Colon (tissue), 2 donors: ENCODE measurements around the gene HAO1.
"Not testable (repeated sequence)": the region's sequence is repeated elsewhere in the genome, so short reads cannot be mapped to it uniquely, and the experiment has no call there.

ENCODE experiments used
- FAIRE-seq: peaks from 2 replicates; lab custom pipeline; 2012; peaks lifted over from hg19 to GRCh38; lab: Jason Lieb, UNC
- donor health status: control.
- donor health status: control.

Gene HAO1

DNA sequence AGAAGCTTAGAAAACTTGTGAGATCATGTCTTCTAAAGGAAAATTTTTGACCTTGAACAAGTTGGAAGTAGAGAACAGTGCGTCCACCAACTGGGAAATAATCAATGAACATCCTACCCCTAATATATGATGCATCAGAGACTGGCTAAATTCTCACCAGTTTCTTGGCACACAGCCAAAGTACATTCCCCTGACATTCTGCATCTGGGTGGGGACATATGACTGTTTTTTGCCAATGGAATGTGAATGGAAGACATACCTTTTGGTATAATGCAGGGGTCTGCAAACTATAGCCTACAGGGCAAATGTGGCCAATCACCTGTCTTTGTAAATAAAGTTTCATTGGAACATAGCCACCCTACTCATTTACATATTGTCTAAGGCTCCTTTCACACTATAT lies 84.7 kb downstream of the HAO1 start:
- no peak for FAIRE-seq

DNA sequence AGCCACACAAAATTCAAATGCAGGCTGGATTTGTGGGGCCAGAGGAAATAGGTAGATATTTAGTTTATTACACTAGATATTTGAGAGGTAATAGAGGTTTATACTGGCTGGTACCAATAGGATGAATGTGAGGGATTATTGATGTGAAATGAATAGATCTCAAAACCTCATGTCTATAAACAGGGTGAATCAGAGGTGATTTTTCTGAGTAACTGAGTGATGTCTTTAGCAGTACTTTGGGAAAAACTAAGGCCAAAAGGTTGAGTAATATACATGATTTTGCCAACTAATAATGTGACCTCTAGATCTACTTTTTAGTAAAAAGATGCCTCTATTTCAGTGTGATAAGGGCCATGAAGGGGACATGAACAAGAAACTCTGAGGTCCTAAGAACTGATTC lies 86.8 kb downstream of the HAO1 start:
- FAIRE-seq: no peak

DNA sequence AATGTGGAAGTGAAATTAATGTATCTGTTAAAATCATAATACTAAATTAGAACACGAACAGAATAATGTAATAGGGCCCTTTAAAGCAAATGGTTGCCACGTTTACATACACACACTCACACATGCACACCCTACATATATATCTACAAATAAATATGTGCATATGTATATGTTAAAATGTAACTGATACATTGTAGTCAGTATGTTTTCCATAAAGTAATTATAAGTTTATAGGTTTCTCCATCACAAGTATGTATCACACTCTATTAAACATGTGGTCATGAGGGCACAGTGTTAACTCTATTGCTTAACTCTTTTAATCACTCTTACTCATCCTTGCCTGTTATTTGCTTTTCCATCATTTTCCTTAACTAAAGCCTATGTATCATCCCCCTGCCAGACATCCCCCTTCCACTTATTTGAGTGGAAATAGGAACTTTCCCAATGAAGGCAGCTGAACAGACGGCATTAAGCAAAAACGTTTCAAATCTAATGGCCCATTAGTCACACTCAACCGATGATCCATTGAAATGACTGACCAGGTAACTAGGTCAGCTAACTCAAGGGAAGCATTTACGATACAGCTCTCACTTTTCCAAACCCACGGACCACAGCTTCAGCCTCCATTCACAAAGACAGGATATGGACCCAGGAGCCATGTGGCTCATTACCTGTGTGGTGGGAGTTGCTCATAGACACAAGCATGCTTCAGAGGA lies 89.3 kb downstream of the HAO1 start:
- FAIRE-seq: no peak

DNA sequence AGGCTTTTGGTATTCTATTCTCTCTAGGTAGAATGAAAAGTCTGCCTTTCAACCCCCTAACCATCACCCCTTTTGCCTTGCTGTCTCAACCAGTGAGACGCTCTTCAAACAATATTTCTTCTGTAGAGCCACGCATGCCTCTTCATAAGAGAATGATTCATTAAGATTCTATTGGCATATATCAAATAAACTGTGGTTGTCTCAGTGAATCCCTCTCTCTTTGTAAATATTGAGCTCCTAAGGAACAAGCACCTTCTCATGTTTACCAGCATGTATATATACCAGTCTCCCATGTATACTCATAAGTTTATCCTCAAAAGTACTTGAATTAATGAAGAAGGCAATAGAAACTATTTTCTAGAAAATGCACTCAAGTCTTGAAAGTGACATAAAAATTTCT lies 90.6 kb downstream of the HAO1 start:
- FAIRE-seq: no peak

DNA sequence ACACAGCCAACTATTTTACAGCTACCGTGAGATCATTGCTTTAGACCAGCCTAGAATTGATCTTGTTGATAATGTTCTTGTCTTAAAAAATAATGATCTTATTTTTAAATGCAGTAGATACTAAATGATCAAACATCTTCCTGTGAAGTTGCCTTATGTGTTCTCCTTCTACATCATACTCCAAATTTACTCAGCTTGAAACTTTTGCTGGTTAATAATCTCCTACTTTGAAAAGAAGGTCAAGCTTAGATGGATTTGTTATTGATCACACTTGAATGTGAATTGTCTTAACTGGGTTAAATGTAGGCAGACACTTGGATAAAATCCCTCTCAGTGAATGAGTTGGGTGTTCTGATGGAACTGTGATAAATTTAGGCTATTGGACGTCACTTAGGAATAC lies 91.9 kb downstream of the HAO1 start:
- no peak for FAIRE-seq

DNA sequence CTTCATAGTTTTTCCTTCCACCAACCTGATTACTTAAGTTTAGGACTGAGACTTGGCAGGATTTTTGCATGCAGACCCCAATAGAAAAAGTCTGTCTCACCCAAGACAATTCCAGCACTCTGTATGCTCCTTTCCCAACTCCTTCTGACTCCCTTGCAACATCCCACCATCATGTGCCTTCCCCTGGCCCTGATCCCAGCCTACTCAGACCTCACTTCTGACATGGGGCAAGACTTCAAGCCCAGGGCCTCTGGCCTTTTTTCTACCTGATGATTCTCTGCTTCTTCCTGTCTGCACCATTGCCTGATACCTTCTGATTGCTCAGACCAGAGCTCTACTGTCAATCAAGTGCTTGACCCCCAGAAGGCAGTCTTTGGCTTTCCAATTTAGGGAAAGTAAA lies 96.6 kb downstream of the HAO1 start:
- FAIRE-seq: no peak

DNA sequence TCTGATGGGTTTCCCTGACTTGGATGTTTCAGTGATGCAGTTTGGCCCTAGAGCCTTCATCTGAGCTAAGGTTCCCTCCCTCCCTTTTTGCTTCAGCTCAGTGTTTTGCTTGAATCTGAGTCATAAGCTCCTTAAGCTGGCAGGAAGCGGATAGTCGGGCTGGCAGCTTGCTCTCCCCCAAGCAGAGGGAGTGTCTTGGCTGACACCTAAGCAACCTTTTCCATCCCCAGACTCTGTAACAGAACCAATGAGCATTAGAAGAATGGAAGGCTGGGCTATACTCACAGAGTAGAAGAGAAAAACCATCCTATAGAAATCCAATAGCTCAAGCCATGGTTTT lies 98.3 kb downstream of the HAO1 start:
- FAIRE-seq: no peak

DNA sequence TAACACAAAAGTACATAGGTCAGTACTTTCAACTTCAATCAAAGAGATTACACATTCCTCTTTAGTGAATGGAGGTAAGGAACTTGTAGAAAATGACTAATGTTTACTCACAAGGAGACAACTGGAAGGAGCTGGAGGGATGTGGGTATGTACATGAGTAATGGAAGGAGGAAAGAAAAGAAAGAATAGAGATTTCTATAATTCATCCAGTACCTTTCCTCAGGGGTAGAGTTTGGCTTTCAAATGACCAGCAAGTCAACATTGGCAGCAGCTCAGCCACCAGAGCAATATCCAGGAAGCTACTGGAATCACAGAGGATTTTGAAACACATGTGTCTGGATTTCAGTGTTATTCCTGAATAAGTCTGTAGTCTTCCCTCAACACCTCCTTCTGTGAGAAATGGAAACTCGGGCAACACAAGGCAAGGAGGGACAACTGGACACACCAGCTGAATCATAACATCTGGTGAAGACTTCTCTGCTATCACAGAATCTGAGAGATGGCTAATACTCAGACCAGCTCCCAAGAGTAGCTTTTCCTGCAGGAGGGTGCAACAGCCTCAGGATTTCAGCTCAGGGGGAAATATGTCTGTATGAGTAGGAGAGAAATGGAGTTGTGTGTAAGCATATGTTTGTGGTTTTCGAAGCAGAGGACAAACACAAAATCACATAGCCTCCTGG lies 98.8 kb downstream of the HAO1 start:
- no peak for FAIRE-seq

DNA sequence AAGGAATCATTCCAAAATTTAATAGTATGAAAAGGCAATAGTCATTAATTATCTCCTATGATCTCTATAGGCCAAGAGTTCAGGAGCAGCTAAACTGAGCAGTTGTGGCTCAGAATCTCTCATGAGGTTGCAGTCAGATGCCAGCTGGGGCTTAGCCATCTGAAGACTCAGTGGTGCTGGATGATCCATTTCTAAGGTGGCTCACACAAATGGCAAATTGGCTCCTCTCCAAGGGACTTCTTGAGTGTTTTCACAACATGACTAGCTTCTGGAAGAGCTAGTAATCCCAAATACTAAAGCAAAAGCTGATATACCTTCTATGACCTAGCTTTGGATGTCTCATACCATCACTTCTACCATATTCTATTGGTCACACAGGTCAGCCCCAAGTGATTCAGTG lies 104.2 kb downstream of the HAO1 start:
- FAIRE-seq: no peak

DNA sequence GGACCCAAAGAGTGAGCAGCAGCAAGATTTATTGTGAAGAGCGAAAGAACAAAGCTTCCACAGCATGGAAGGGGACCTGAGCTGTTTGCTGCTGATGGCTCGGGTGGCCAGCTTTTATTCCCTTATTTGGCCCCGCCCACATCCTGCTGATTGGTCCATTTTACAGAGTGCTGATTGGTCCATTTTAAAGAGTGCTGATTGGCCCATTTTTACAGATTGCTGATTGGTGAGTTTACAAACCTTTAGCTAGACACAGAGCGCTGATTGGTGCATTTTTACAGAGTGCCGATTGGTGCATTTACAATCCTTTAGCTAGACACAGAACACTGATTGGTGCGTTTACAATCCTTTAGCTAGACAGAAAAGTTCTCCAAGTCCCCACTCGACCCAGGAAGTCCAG lies 105.8 kb downstream of the HAO1 start:
- not testable (repeated sequence) for FAIRE-seq
